G401 (cell line): ENCODE results near the gene ZNF385A. TPM values are rescaled to one million over a fixed set of nuclear protein-coding genes. Genes with fewer than 3 reads are reported as not detected.
A peak's percentile ranks its signal among the peaks of the same experiment; 100 is the strongest.
"Not testable (repeated sequence)": the region's sequence is repeated elsewhere in the genome, so short reads cannot be mapped to it uniquely, and the experiment has no call there.

Experiments used
- DNase-seq: peaks from one replicate; pipeline ENCODE4 v3.0.0-alpha.2; 2015; ENCODE audit warnings: low spot score
- in situ Hi-C: cut with HindIII; loops from 2 replicates; pipeline ENCODE4 v1.10.0; 2016; ENCODE audit warnings: low sequenced_read_pairs, mixed read lengths
- total RNA-seq: library from RNA; depleted of rRNA; stranded (reverse); fragments of >200 nt; shearing (Covaris generic); gene quantifications from 2 replicates; pipeline ENCODE4 v1.2.3, GENCODE V29; 2014

ZNF385A gene
- total RNA-seq, 1 experiment from 2014 or later = 8.6 TPM

- in situ Hi-C loops = loop anchor here (25.0 kb wide), 1 partner anchor 151 kb away; no protein-coding TSS in a partner anchor
- no peak for DNase-seq
Observed at GRCh38 chr12:54363047-54363446, 21.5 kb downstream of the ZNF385A start.

GRCh38 chr12:54360717-54361456 lies 23.6 kb downstream of the ZNF385A start:
- in situ Hi-C loops = loop anchor here (25.0 kb wide), 1 partner anchor 149 kb away; no protein-coding TSS in a partner anchor
- DNase-seq = peak; percentile 88

GRCh38 chr12:54359762-54360351 lies 24.7 kb downstream of the ZNF385A start:
- in situ Hi-C loops = loop anchor here (25.0 kb wide), 1 partner anchor 148 kb away; no protein-coding TSS in a partner anchor
- DNase-seq = no peak

- peak; percentile 100 for DNase-seq
- in situ Hi-C loops = loop anchor here (25.0 kb wide), 1 partner anchor 147 kb away; no protein-coding TSS in a partner anchor
Observed at GRCh38 chr12:54358945-54359761, 25.4 kb downstream of the ZNF385A start.

- in situ Hi-C loops = loop anchor here (25.0 kb wide), 1 partner anchor 146 kb away; no protein-coding TSS in a partner anchor
- DNase-seq = peak; percentile 94
Observed at GRCh38 chr12:54358191-54358944, 26.2 kb downstream of the ZNF385A start.

- no peak for DNase-seq
- in situ Hi-C loops = loop anchor here (25.0 kb wide), 1 partner anchor 145 kb away; no protein-coding TSS in a partner anchor
Observed at GRCh38 chr12:54357506-54358190, 26.9 kb downstream of the ZNF385A start.

GRCh38 chr12:54356951-54357356 lies 27.6 kb downstream of the ZNF385A start:
- peak; percentile 70 for DNase-seq
- in situ Hi-C loops = loop anchor here (25.0 kb wide), 1 partner anchor 145 kb away; no protein-coding TSS in a partner anchor

- DNase-seq = no peak
- in situ Hi-C loops = loop anchor here (25.0 kb wide), 1 partner anchor 144 kb away; no protein-coding TSS in a partner anchor
Observed at GRCh38 chr12:54356228-54356627, 28.3 kb downstream of the ZNF385A start.

GRCh38 chr12:54355104-54355815 lies 29.3 kb downstream of the ZNF385A start:
- no peak for DNase-seq
- in situ Hi-C loops = loop anchor here (25.0 kb wide), 1 partner anchor 143 kb away; no protein-coding TSS in a partner anchor

GRCh38 chr12:54354271-54354670 lies 30.3 kb downstream of the ZNF385A start:
- in situ Hi-C loops = loop anchor here (25.0 kb wide), 1 partner anchor 142 kb away; no protein-coding TSS in a partner anchor

GRCh38 chr12:54352891-54353874 lies 31.4 kb downstream of the ZNF385A start:
- peak; percentile 63 for DNase-seq
- in situ Hi-C loops = loop anchor here (25.0 kb wide), 1 partner anchor 141 kb away; no protein-coding TSS in a partner anchor

More at GRCh38 chr12:54354271-54354670, 30.3 kb downstream of the ZNF385A start:
- not testable (repeated sequence) for DNase-seq

GRCh38 chr12:54352022-54352531 lies 32.5 kb downstream of the ZNF385A start:
- in situ Hi-C loops = loop anchor here (25.0 kb wide), 1 partner anchor 140 kb away; no protein-coding TSS in a partner anchor
- peak; percentile 87 for DNase-seq

- in situ Hi-C loops = loop anchor here (25.0 kb wide), 1 partner anchor 139 kb away; no protein-coding TSS in a partner anchor
Observed at GRCh38 chr12:54351341-54351740, 33.2 kb downstream of the ZNF385A start.

GRCh38 chr12:54350743-54351142 lies 33.8 kb downstream of the ZNF385A start:
- no peak for DNase-seq
- in situ Hi-C loops = loop anchor here (25.0 kb wide), 1 partner anchor 138 kb away; no protein-coding TSS in a partner anchor

More at GRCh38 chr12:54351341-54351740, 33.2 kb downstream of the ZNF385A start:
- no peak for DNase-seq

- in situ Hi-C loops = loop anchor here (25.0 kb wide), 1 partner anchor 137 kb away; no protein-coding TSS in a partner anchor
- no peak for DNase-seq
Observed at GRCh38 chr12:54349679-54350078, 34.9 kb downstream of the ZNF385A start.

- DNase-seq = no peak
- in situ Hi-C loops = no loop called here
Observed at GRCh38 chr12:54349036-54349435, 35.5 kb downstream of the ZNF385A start.
